ENCODE results near the gene BTBD2.

- TF ChIP-seq CTCF (IDR thresholded peaks at IDR 0.05) (no peak), POLR2A (IDR thresholded peaks at IDR 0.05) (no peak)
Observed at GRCh38 chr19:2054763-2055162, 39.2 kb upstream of the BTBD2 start.
